ENCODE results near the gene COX19. TPM values are rescaled to one million over a fixed set of nuclear protein-coding genes. Genes with fewer than 3 reads are reported as not detected.

The COX19 gene
- total RNA-seq, 1 donor from 2014 or later, result 9.4 TPM

DNA sequence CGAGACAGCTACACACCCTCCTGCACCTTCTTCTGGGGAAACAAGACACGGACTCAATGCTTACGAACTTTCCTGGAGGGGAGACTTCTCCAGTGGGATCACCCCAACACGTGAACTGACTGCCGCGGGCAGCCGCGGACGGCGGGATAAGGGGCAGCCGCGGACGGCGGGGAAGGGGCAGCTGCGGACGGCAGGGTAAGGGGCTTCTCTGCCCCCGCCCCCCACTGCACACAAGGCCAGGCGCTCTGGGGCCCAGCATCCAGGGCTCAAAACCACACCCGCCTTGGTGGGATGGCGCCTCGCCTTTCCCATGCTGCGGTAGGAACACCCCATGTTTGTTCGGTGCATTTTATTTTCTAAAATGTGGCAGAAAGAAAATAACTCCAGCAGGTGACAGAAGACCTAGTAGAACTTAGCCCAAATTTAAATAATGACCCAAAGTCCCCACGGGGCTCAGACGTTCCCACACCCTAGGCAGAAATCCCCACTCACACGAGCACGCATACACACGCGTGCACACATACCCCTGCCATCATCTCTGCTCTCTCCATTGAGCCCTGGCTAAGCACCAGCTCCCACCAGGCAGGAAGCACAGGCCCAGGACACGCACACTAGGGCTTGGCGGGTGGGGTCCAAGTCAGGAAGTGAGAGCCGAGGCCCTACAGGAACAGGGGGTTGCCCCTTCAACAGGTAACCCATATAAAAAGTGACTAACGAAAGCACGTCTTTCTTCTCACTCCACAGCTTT, 42.4 kb upstream of the COX19 start:
- Histone ChIP-seq H3K27me3 (no peaks in the 10 kb centered on the region), H3K4me3 (no peak overlapping the region), H3K27ac (no peak overlapping the region), H3K36me3 (peaks cover 5% of the 10 kb centered on the region), H3K9me3 (no peaks in the 10 kb centered on the region), H3K4me1 (no peaks in the 10 kb centered on the region)
- intact Hi-C loops (cut with DNase I), result no loop called here
- DNase-seq, result no peak
- TF ChIP-seq, protein P1, sequence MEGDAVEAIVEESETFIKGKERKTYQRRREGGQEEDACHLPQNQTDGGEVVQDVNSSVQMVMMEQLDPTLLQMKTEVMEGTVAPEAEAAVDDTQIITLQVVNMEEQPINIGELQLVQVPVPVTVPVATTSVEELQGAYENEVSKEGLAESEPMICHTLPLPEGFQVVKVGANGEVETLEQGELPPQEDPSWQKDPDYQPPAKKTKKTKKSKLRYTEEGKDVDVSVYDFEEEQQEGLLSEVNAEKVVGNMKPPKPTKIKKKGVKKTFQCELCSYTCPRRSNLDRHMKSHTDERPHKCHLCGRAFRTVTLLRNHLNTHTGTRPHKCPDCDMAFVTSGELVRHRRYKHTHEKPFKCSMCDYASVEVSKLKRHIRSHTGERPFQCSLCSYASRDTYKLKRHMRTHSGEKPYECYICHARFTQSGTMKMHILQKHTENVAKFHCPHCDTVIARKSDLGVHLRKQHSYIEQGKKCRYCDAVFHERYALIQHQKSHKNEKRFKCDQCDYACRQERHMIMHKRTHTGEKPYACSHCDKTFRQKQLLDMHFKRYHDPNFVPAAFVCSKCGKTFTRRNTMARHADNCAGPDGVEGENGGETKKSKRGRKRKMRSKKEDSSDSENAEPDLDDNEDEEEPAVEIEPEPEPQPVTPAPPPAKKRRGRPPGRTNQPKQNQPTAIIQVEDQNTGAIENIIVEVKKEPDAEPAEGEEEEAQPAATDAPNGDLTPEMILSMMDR (IDR thresholded peaks at IDR 0.05), result no peak
- no peak for ATAC-seq

DNA sequence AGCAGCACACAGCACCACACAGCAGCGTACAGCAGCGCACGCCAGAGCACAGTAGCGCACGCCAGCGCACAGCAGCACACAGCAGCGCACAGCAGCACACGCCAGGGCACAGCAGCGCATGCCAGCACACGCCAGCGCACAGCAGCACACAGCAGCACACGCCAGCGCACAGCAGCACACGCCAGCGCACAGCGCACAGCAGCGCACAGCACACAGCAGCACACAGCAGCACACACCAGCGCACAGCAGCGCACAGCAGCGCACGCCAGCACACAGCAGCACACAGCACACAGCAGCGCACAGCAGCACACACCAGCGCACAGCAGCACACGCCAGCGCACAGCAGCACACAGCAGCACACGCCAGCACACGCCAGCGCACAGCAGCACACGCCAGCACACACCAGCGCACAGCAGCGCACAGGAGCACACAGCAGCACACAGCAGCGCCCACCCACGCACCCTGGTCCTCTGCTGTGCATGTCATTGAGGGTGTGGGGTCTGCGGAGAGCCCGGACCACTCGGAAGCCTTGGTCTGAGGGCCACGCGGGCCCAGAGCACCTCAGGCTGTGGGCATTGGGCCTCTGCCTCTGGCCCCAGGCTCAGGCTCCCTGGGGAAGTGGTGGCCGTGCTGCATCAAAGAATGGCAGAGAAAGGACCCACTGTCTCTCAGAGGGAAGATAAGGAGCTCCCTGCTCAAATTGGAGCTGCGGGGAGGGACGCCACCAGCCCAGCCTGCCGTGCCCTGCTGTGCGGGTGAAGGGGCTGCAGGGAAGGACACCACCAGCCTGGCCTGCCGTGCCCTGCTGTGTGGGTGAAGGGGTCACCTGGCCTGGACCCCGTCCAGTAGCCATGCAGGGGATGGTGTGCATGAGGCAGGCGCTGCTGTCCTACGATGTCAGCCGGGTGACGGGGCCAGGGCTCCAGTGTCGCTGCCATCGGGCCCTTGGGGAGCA, 41.5 kb upstream of the COX19 start:
- TF ChIP-seq, protein P1 (IDR thresholded peaks at IDR 0.05), result no peak
- no peaks in the 10 kb centered on the region for H3K4me1 ChIP-seq
- ATAC-seq, result no peak
- peaks cover 5% of the 10 kb centered on the region for H3K36me3 ChIP-seq
- DNase-seq, result no peak
- no peak overlapping the region for H3K4me3 ChIP-seq
- H3K27ac ChIP-seq, result no peak overlapping the region
- no peaks in the 10 kb centered on the region for H3K27me3 ChIP-seq
- intact Hi-C loops (cut with DNase I), result no loop called here
- H3K9me3 ChIP-seq, result no peaks in the 10 kb centered on the region

DNA sequence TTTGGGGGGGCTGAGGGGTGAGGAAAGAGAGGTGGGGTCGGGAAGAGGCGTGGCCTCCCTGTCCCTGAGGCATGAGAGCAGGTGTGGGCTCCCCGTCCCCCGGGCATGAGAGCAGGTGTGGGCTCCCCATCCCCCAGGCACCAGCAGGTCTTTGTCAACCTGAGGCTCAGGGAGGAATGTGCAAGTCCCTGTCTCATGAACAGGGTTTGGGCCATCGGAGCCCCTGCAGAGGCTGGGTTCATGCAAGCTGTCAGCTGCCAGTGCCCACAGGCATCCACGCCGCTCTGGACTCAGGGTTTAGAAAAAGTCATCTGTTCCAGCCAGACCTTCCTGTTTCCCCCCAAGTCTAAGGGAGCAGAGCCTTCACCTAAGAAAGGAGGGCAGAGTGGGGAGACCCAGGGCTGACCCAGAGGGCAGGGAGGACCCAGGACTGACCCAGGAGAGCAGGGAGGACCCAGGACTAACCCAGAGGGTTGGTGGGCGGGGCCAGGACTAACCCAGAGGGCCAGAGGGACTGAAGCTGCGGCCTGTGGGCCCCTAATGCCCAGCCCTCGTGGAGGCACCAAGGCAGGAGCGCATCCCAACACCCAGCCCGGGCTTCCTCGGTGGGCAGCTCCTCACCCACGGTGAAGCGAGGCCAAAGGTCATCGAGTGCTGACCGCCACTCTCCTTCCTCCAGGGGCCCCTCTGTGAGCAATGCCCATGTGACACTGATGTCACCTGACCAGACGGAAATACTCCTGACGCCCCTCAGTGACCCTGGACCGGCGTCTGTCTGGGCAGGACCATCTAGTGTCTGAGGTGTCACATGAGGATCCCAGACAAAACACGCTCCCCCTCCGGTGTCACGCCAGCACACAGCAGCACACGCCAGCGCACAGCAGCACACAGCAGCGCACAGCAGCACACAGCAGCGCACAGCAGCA, 40.1 kb upstream of the COX19 start:
- ATAC-seq, result peak; percentile 8
- TF ChIP-seq, protein P1 (IDR thresholded peaks at IDR 0.05), result no peak
- no peaks in the 10 kb centered on the region for H3K9me3 ChIP-seq
- H3K36me3 ChIP-seq, result peaks cover 5% of the 10 kb centered on the region
- H3K27me3 ChIP-seq, result no peaks in the 10 kb centered on the region
- no peak for DNase-seq
- no peak overlapping the region for H3K4me3 ChIP-seq
- no peaks in the 10 kb centered on the region for H3K4me1 ChIP-seq
- intact Hi-C loops (cut with DNase I), result no loop called here
- no peak overlapping the region for H3K27ac ChIP-seq

DNA sequence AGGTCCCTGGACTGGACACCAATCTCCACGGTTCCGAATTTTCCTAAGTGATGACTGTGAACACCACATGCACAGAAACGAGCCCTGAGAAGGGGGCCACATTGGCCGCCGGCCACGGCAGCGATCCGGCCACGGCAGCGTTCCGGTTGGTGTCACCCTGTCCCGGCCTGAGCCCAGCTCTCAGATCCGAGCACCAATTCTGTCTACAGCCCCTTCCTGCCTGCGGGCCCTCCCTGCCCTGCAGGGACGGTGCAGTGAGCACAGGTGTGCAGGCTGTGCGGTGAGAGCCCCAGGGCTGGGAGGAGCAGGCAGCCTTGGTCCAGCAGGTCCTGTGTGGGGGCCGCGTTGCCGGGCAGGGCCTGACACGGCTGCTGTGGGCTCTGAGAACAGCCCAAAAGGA, 39.3 kb upstream of the COX19 start:
- Histone ChIP-seq H3K27me3 (no peaks in the 10 kb centered on the region), H3K4me3 (no peak overlapping the region), H3K36me3 (peaks cover 6% of the 10 kb centered on the region), H3K9me3 (no peaks in the 10 kb centered on the region), H3K27ac (no peak overlapping the region), H3K4me1 (no peaks in the 10 kb centered on the region)
- TF ChIP-seq, protein P1 (IDR thresholded peaks at IDR 0.05), result no peak
- no peak for ATAC-seq
- intact Hi-C loops (cut with DNase I), result no loop called here
- DNase-seq, result no peak

DNA sequence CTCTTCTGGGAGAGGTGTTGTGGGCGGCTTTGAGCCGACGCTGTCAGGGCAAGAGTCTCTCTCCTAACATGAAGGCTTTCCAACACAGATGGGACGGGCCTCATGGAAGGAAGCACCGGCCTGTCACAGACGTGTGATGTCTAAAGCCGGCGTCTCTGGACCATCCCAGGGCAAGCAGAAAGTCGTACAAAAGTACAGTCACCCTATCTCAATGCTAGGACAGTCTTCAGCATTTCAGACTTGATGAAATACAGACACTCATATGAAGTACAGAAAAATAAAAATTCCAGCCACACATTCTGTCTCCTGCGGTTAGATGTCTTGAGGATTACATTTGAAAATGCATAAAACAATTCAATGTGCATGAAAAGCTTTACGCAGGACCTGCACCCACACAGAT, 38.2 kb upstream of the COX19 start:
- intact Hi-C loops (cut with DNase I), result no loop called here

More for the DNA sequence above, 38.2 kb upstream of the COX19 start:
- ATAC-seq, result no peak
- Histone ChIP-seq H3K27ac (no peak overlapping the region), H3K4me3 (no peak overlapping the region), H3K27me3 (no peaks in the 10 kb centered on the region), H3K4me1 (no peaks in the 10 kb centered on the region), H3K36me3 (peaks cover 14% of the 10 kb centered on the region), H3K9me3 (no peaks in the 10 kb centered on the region)
- DNase-seq, result no peak
- TF ChIP-seq, protein P1 (IDR thresholded peaks at IDR 0.05), result no peak

All from upper lobe of right lung (tissue), 1 donor.